Activated CD8-positive, alpha-beta memory T cell treated with anti-CD3 and anti-CD28 coated beads for 1 hour (primary cell): ENCODE data around the gene LTB4R.

Experiments used
- DNase-seq, 2 donors: peaks; one replicate each; pipeline ENCODE4 v3.0.0-alpha.2; 2020; ENCODE audit warnings: low read depth in 1 of 2; ENCODE audit errors: extremely low read depth in 1 of 2

LTB4R gene

GRCh38 chr14:24299255-24300191, 11.8 kb upstream of the LTB4R start, which contains the start of the genes DHRS1 and NOP9:
Gene DHRS1, minus strand, starts transcription at chr14:24299780. Its CDS starts 674 bp downstream, at chr14:24299106.
Gene NOP9, plus strand, starts transcription at chr14:24299850. Its CDS starts 105 bp downstream, at chr14:24299955.
- DNase-seq: peak; percentile 84 to 93

- DNase-seq: no peak
Observed at GRCh38 chr14:24300326-24300980, 10.8 kb upstream of the LTB4R start.

GRCh38 chr14:24304019-24304387, 7.3 kb upstream of the LTB4R start:
- no peak for DNase-seq

- DNase-seq: no peak
Observed at GRCh38 chr14:24307156-24307574, 4.1 kb upstream of the LTB4R start.

- peak in 1 of 2 donors; percentile 39 for DNase-seq
Observed at GRCh38 chr14:24307575-24308341, 3.5 kb upstream of the LTB4R start, which contains the start of gene CIDEB. Gene CIDEB, minus strand, starts transcription at chr14:24307977. Its CDS starts 119 bp downstream, at chr14:24307858.

- no peak for DNase-seq
Observed at GRCh38 chr14:24308342-24309124, 2.8 kb upstream of the LTB4R start.

GRCh38 chr14:24309538-24310264, 1.6 kb upstream of the LTB4R start, which contains the start of gene LTB4R2:
Gene LTB4R2, plus strand, starts transcription at chr14:24310140. Its CDS starts 525 bp downstream, at chr14:24310665.
- DNase-seq: no peak

GRCh38 chr14:24310265-24310645, 1.0 kb upstream of the LTB4R start:
- no peak for DNase-seq

GRCh38 chr14:24311837-24312615, 724 bp downstream of the LTB4R start:
- DNase-seq: no peak

GRCh38 chr14:24312736-24313507, 1.6 kb downstream of the LTB4R start:
- no peak for DNase-seq

- no peak for DNase-seq
Observed at GRCh38 chr14:24313913-24314312, 2.6 kb downstream of the LTB4R start.

- no peak for DNase-seq
Observed at GRCh38 chr14:24314377-24315193, 3.3 kb downstream of the LTB4R start.

GRCh38 chr14:24315243-24315806, 4.0 kb downstream of the LTB4R start:
- no peak for DNase-seq

GRCh38 chr14:24315807-24316596, 4.7 kb downstream of the LTB4R start:
- no peak for DNase-seq

GRCh38 chr14:24316597-24316950, 5.3 kb downstream of the LTB4R start:
- no peak for DNase-seq
